ENCODE results near the gene RASA3.

The RASA3 gene

DNA sequence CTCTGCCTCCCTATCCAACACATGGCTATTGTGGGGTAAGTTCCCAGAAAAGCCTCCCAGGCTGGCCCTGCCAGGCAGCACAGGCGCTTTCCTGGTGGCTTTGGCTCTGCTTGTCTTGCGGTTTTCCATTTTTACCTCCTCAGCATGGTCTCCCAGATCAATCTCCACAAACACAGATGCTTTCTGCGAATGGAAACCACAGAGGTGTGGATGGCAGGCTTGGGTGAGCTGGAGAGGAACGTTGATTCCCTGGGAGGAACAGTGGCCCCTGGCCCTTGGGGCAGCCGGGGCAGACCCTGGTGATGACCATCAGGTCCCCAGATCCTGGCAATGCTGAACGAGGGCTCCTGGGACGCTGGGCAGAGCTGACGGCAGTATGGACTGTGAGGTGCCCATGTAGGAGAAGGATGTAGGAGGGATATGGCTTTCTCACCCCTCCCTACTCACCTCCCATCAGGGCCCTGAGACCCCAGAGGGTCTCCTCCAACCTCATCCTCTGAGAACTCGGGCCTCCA lies 165.2 kb downstream of the RASA3 start:
- Histone ChIP-seq H3K9me3 (ENCODE audit: insufficient read depth, low read length) (no peaks in the 10 kb centered on the region; the same call in 1 of the 2 replicates), H3K27me3 (ENCODE audit: insufficient read depth, insufficient read length) (no peaks in the 10 kb centered on the region), H3K4me1 (ENCODE audit: insufficient read depth, insufficient read length) (no peaks in the 10 kb centered on the region), H3K4me3 (ENCODE audit: insufficient read length, low read depth) (no peak overlapping the region), H3K9ac (ENCODE audit: insufficient read length, low read depth) (no peak overlapping the region), H3K36me3 (ENCODE audit: insufficient read depth, insufficient read length, low read length) (peaks cover 4% of the 10 kb centered on the region)
- DNase-seq (ENCODE audit: low read depth, low spot score), result no peak
- no peak for TF ChIP-seq YY1 (IDR thresholded peaks at IDR 0.05; ENCODE audit: insufficient read depth, insufficient read length)
- no peak for TF ChIP-seq ZNF274 (IDR thresholded peaks at IDR 0.05; ENCODE audit: low read depth, low read length)
- TF ChIP-seq SUZ12 (IDR thresholded peaks at IDR 0.05; ENCODE audit: extremely low read depth, insufficient read depth, insufficient read length), result no peak

DNA sequence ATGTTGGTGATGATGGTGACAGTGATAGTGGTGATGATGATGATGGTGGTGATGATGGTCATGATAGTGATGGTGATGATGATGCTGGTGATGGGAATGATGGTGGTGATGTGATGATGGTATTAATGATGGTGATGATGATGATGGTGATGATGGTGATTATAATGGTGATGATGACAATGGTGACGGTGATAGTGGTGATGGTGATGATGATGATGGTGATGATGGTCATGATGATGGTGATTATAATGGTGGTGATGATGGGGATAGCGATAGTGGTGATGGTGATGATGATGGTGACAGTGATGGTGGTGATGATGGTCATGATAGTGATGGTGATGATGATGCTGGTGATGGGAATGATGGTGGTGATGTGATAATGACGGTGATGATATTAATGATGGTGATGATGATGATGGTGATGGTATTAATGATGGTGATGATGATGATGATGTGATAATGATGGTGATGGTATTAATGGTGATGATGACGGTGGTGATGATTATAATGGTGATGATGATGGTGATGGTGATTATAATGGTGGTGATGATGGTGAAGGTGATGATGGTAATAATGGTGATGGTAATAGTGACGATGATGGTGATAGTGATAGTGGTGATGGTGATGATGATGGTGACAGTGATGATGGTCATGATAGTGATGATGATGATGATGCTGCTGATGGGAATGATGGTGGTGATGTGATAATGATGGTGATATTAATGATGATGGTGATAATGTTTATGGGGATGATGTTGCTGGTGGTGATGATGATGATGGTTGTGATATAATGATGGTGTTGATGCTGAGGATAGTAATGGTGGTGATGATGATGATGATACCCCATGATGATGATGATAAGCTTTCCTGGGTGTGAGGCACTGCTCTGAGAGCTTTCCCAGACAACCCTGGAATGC lies 166.2 kb downstream of the RASA3 start:
- Histone ChIP-seq H3K9ac (ENCODE audit: insufficient read length, low read depth) (no peak overlapping the region), H3K4me3 (ENCODE audit: insufficient read length, low read depth) (no peak overlapping the region), H3K36me3 (ENCODE audit: insufficient read depth, insufficient read length, low read length) (peaks cover 4% of the 10 kb centered on the region), H3K4me1 (ENCODE audit: insufficient read depth, insufficient read length) (no peaks in the 10 kb centered on the region), H3K9me3 (ENCODE audit: insufficient read depth, low read length) (peaks cover 4% of the 10 kb centered on the region), H3K27me3 (ENCODE audit: insufficient read depth, insufficient read length) (no peaks in the 10 kb centered on the region)
- no peak for TF ChIP-seq YY1 (IDR thresholded peaks at IDR 0.05; ENCODE audit: insufficient read depth, insufficient read length)
- TF ChIP-seq SUZ12 (IDR thresholded peaks at IDR 0.05; ENCODE audit: extremely low read depth, insufficient read depth, insufficient read length), result no peak
- TF ChIP-seq ZNF274 (IDR thresholded peaks at IDR 0.05; ENCODE audit: low read depth, low read length), result no peak
- DNase-seq (ENCODE audit: low read depth, low spot score), result no peak

GRCh38 chr13:113965383-113965874 lies 167.0 kb downstream of the RASA3 start:
- Histone ChIP-seq H3K9me3 (ENCODE audit: insufficient read depth, low read length) (peaks cover 12% of the 10 kb centered on the region), H3K4me1 (ENCODE audit: insufficient read depth, insufficient read length) (no peaks in the 10 kb centered on the region), H3K9ac (ENCODE audit: insufficient read length, low read depth) (no peak overlapping the region), H3K36me3 (ENCODE audit: insufficient read depth, insufficient read length, low read length) (peaks cover 4% of the 10 kb centered on the region), H3K27me3 (ENCODE audit: insufficient read depth, insufficient read length) (no peaks in the 10 kb centered on the region), H3K4me3 (ENCODE audit: insufficient read length, low read depth) (no peak overlapping the region)
- TF ChIP-seq SUZ12 (IDR thresholded peaks at IDR 0.05; ENCODE audit: extremely low read depth, insufficient read depth, insufficient read length) (no peak), ZNF274 (IDR thresholded peaks at IDR 0.05; ENCODE audit: low read depth, low read length) (no peak), YY1 (IDR thresholded peaks at IDR 0.05; ENCODE audit: insufficient read depth, insufficient read length) (no peak)
- DNase-seq (ENCODE audit: low read depth, low spot score), result no peak

DNA sequence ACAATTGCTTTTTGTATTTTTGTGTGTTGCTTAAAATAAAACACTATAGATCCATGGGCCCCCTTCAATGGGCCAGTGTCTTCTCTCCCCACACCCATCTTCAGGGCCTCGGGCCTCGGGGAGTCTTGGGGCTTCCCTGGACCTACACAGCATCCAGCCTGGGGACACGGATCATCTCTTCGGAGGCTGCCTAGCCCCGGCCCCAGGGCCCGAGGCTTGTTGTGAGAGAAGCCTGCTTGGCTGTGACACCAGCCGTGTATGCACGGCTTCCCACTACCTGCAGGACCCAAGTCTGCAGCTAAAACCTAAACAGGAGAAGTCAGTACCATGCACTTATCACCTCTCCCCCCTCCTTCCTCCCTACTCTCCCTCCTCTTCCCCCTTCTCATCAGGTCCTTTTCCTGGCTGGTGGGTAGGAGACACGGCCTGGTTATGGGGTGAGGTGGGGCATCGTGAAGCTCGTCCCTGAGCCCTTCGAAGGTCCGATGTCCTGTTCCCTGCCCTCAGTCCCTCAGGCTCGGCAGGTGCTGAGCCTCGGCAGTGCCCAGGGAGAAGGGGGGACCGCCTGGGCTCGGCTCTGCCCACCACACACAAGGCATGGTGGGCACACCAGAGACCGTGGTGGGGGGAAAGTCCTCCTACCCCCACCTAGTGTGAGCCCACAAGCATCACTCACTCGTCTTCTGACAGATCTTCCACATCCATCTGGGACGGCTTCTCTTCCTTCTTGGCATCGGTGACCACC lies 168.0 kb downstream of the RASA3 start:
- Histone ChIP-seq H3K9me3 (ENCODE audit: insufficient read depth, low read length) (peaks cover 21% of the 10 kb centered on the region), H3K27me3 (ENCODE audit: insufficient read depth, insufficient read length) (no peaks in the 10 kb centered on the region)
- no peak for DNase-seq (ENCODE audit: low read depth, low spot score)

GRCh38 chr13:113963376-113963775 lies 169.0 kb downstream of the RASA3 start:
- H3K27me3 ChIP-seq (ENCODE audit: insufficient read depth, insufficient read length), result no peaks in the 10 kb centered on the region
- no peak overlapping the region for H3K9ac ChIP-seq (ENCODE audit: insufficient read length, low read depth)
- no peaks in the 10 kb centered on the region for H3K36me3 ChIP-seq (ENCODE audit: insufficient read depth, insufficient read length, low read length)
- H3K4me3 ChIP-seq (ENCODE audit: insufficient read length, low read depth), result no peak overlapping the region
- no peak for TF ChIP-seq SUZ12 (IDR thresholded peaks at IDR 0.05; ENCODE audit: extremely low read depth, insufficient read depth, insufficient read length)
- no peak for TF ChIP-seq YY1 (IDR thresholded peaks at IDR 0.05; ENCODE audit: insufficient read depth, insufficient read length)
- TF ChIP-seq ZNF274 (IDR thresholded peaks at IDR 0.05; ENCODE audit: low read depth, low read length), result no peak
- no peak for DNase-seq (ENCODE audit: low read depth, low spot score)
- H3K4me1 ChIP-seq (ENCODE audit: insufficient read depth, insufficient read length), result no peaks in the 10 kb centered on the region
- H3K9me3 ChIP-seq (ENCODE audit: insufficient read depth, low read length), result peaks cover 31% of the 10 kb centered on the region

More for the DNA sequence above, 168.0 kb downstream of the RASA3 start:
- H3K36me3 ChIP-seq (ENCODE audit: insufficient read depth, insufficient read length, low read length), result no peaks in the 10 kb centered on the region
- no peak overlapping the region for H3K4me3 ChIP-seq (ENCODE audit: insufficient read length, low read depth)
- no peak overlapping the region for H3K9ac ChIP-seq (ENCODE audit: insufficient read length, low read depth)
- no peaks in the 10 kb centered on the region for H3K4me1 ChIP-seq (ENCODE audit: insufficient read depth, insufficient read length)
- no peak for TF ChIP-seq YY1 (IDR thresholded peaks at IDR 0.05; ENCODE audit: insufficient read depth, insufficient read length)
- TF ChIP-seq SUZ12 (IDR thresholded peaks at IDR 0.05; ENCODE audit: extremely low read depth, insufficient read depth, insufficient read length), result no peak
- TF ChIP-seq ZNF274 (IDR thresholded peaks at IDR 0.05; ENCODE audit: low read depth, low read length), result no peak

- Histone ChIP-seq H3K9me3 (ENCODE audit: insufficient read depth, low read length) (peaks cover 35% of the 10 kb centered on the region), H3K4me1 (ENCODE audit: insufficient read depth, insufficient read length) (no peaks in the 10 kb centered on the region), H3K27me3 (ENCODE audit: insufficient read depth, insufficient read length) (no peaks in the 10 kb centered on the region), H3K9ac (ENCODE audit: insufficient read length, low read depth) (no peak overlapping the region), H3K36me3 (ENCODE audit: insufficient read depth, insufficient read length, low read length) (no peaks in the 10 kb centered on the region), H3K4me3 (ENCODE audit: insufficient read length, low read depth) (no peak overlapping the region)
- no peak for DNase-seq (ENCODE audit: low read depth, low spot score)
- TF ChIP-seq SUZ12 (IDR thresholded peaks at IDR 0.05; ENCODE audit: extremely low read depth, insufficient read depth, insufficient read length) (no peak), ZNF274 (IDR thresholded peaks at IDR 0.05; ENCODE audit: low read depth, low read length) (no peak), YY1 (IDR thresholded peaks at IDR 0.05; ENCODE audit: insufficient read depth, insufficient read length) (no peak)
These were observed 169.4 kb downstream of the RASA3 start for GRCh38 chr13:113962975-113963374.

Measured in NT2/D1 (cell line).